ENCODE data around the gene ZNF213. TPM values are rescaled to one million over a fixed set of nuclear protein-coding genes. Genes with fewer than 3 reads are reported as not detected.

ZNF213 gene
- total RNA-seq, 1 donor from 2014 or later, result 3.2 TPM

DNA sequence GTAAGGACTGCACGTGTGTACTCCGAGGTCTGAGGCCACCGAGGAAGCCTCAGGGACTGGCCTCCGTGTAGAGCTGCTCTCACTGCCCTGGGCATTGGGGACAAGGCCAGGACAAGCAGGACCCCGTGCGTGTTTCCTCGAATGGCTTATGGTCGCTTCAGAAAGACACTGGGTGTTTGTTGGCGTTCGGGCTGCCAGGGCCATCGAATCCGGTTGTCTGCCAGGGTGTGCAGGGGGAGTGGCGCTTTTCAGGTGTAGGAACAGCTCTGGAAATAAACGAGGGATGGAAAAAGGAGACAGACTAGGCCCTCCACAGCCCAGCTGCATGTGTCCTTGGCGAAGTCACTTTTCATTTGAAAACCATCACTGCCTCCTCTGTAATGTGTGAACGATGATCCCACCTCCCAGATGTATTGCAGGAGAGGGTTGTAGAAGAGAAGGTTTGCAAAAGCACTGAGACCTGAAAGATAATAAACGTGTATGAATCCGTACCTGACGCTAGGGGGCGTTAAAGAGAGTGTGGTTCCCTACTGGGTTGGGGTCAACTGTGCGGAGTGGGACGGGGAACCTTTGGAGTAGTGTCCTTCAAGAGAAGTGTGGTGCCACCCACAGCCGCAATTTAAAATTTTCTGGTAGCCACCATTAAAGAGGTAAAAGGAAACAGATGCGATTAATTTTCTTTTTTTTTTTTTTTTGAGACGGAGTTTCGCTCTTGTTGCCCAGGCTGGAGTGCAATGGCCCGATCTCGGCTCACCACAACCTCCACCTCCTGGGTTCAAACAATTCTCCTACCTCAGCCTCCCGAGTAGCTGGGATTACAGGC is 33.6 kb upstream of the ZNF213 start:
- DNase-seq (ENCODE audit: low read depth in 2 of 2), result peak; percentile 52 to 70

- DNase-seq (ENCODE audit: low read depth in 2 of 2), result peak; percentile 83 to 92
Measured at GRCh38 chr16:3101841-3102470, 32.9 kb upstream of the ZNF213 start.

GRCh38 chr16:3106205-3106928 is 28.5 kb upstream of the ZNF213 start:
- peak; percentile 83 to 94 for DNase-seq (ENCODE audit: low read depth in 2 of 2)

- DNase-seq (ENCODE audit: low read depth in 2 of 2), result peak; percentile 69 to 80
Measured at GRCh38 chr16:3112058-3112880, 22.6 kb upstream of the ZNF213 start, which contains the start of gene ZNF205. Gene ZNF205 (plus strand): TSS chr16:3112586. CDS start chr16:3113431, 845 bp downstream.

- DNase-seq (ENCODE audit: low read depth in 2 of 2), result no peak
Measured at GRCh38 chr16:3112881-3113574, 21.8 kb upstream of the ZNF213 start.

- DNase-seq (ENCODE audit: low read depth in 2 of 2), result peak; percentile 56 to 77
Measured at GRCh38 chr16:3113765-3114479, 20.9 kb upstream of the ZNF213 start.

DNA sequence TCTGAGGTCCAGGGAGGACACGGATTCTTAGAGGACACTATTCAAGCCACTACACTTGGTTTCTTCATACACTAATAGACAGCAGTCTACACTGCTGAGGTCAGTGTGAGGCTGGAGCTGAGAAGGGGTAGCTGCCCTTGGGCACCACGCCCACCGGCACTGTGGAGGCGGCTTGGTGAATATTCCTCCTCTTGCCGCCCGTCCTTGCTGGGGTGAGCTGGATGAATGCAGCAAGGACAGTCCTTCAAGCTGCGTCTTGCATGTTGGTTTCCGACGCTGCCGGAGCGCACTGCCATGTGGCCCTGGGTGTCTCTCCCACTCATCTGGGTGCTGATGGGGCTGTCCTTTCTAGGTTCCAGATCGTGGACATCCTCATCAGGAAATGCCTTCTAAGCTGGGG is 19.8 kb upstream of the ZNF213 start:
- DNase-seq (ENCODE audit: low read depth in 2 of 2), result no peak

GRCh38 chr16:3115561-3115960 is 19.3 kb upstream of the ZNF213 start:
- DNase-seq (ENCODE audit: low read depth in 2 of 2), result no peak

DNA sequence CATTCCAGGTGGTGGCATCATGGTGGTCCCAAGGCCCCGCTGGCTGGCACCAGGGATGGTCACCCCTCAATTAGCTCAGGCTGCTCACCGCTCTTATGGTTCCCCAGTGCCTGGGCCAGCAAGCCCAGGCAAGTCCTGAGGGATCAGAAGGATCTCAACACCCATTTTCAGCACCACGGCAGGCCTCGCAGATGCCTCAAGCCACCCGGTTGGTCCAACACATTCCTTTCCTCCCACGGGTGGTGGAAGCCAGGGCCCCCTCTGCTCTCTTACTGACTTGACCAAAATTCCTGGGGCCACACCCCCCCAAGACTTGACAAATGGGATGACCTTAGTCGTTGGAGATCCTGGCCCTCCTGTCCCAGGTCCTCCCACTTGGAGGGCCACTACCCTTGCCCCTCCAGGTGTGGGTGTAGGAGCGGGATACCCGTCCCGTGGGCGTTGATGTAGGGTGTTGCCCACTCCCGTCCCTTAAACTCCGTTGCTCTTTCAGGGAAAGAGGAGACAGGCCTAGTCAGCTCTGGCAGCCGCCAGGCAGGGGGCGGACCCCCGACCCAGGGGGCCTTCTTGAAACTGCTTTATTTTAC is 16.5 kb upstream of the ZNF213 start:
- no peak for DNase-seq (ENCODE audit: low read depth in 2 of 2)

DNA sequence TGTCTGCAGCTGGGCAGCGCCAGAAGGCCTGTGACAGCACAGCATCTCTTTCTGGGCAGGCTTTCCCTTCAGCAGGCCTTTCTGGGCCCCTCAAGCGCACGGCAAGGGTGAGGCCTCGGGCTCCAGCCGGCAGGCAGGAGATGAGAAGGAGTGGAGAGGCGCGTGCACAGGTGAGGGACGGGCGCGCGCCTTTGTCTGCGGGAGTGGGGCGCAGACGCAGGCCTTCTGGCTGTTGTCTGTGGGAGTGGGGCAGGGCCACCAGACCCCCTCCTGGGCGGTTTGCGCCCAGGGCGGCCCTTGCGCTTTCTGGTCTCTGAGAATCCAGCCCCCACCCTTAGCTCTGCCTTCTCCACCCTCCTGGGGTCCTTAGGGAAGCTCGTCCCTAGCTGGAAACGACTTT is 16.0 kb upstream of the ZNF213 start:
- no peak for DNase-seq (ENCODE audit: low read depth in 2 of 2)

- DNase-seq (ENCODE audit: low read depth in 2 of 2), result no peak
Measured at GRCh38 chr16:3119286-3119685, 15.5 kb upstream of the ZNF213 start.

DNA sequence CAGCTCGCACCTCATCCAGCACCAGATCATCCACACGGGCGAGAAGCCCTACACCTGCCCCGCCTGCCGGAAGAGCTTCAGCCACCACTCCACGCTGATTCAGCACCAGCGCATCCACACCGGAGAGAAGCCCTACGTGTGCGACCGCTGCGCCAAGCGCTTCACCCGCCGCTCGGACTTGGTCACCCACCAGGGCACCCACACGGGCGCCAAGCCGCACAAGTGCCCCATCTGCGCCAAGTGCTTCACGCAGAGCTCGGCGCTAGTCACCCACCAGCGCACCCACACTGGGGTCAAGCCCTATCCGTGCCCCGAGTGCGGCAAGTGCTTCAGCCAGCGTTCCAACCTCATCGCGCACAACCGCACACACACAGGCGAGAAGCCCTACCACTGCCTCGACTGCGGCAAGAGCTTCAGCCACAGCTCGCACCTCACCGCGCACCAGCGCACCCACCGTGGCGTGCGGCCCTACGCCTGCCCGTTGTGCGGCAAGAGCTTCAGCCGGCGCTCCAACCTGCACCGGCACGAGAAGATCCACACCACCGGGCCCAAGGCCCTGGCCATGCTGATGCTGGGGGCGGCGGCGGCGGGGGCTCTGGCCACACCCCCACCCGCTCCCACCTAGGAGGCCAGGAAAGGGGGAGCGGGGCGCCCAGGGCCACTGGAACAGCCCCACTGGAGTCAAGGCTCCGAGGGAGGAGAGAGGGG is 15.0 kb upstream of the ZNF213 start:
- DNase-seq (ENCODE audit: low read depth in 2 of 2), result no peak

- no peak for DNase-seq (ENCODE audit: low read depth in 2 of 2)
Measured at GRCh38 chr16:3120435-3120834, 14.4 kb upstream of the ZNF213 start.

DNA sequence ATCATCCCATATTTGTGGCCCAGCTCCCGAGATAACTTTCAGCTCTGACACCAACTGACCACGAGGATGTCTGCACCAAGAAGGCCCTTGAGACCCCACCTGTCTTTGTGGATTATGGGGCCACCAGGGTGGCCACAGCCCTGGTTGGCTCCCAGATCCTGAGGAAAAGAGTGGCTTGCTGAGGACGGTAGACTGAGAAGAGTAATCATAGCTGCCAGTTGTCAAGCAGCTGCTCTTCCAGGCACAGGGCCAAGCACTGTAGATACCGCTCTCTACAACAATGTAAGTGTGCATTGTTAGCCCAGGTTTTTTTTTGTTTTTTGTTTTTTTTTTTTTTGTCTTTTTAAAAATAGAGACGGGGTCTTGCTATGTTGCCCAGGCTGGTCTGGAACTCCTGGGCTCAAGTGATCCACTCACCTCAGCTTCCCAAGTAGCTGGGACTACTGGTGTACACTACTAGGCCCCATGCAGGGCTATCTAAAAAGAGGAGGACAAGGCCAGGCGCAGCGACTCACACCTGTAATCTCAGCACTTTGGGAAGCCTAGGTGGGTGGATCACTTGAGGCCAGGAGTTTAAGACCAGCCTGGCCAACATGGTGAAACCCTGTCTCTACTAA is 12.9 kb upstream of the ZNF213 start:
- DNase-seq (ENCODE audit: low read depth in 2 of 2), result no peak

- no peak for DNase-seq (ENCODE audit: low read depth in 2 of 2)
Measured at GRCh38 chr16:3122926-3123570, 11.8 kb upstream of the ZNF213 start.

- peak; percentile 93 to 94 for DNase-seq (ENCODE audit: low read depth in 2 of 2)
Measured at GRCh38 chr16:3123986-3124886, 10.6 kb upstream of the ZNF213 start.

DNA sequence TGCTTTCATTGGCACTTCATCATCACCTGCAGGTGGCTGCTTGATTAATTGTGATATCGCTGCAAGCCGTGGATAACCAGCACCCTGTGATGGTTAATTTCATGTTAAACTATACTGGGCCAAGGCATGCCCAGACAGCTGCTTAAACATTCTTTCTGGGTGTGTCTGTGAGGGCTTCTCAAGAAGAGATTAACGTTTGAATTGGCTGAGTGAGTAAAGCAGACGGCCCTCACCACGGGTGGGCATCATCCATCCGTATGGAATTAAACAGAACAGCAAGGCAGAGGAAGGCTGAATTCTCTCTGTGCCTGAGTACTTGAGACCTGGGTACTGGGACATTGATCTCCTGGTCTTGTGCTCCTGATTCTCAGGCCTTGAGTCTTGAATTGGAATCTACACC is 7.1 kb upstream of the ZNF213 start:
- no peak for DNase-seq (ENCODE audit: low read depth in 2 of 2)

Measured in lung microvascular endothelial cell (primary cell).